HL-60 (cell line): ENCODE data around the gene RNF112.

Source experiments
- DNase-seq, 2 experiments: peaks; one replicate each; pipeline ENCODE4 v3.0.0-alpha.2; 2010 to 2020; ENCODE audit warnings: low read depth in 1 of 2, low spot score in 1 of 2
- H3K27ac ChIP-seq: fragments of 250-450 bp; sonication (Bioruptor Pico); replicated peaks from 2 replicates; pipeline ENCODE4 v1.5.1; 2020; ENCODE audit warnings: mild to moderate bottlenecking, moderate library complexity
- H3K27me3 ChIP-seq: fragments of 250-450 bp; sonication (Bioruptor Pico); 2 replicates; pipeline ENCODE4 v1.5.1; 2021; ENCODE audit warnings: mild to moderate bottlenecking, moderate library complexity; ENCODE audit not compliant: insufficient read depth, poor library complexity, severe bottlenecking
- H3K4me3 ChIP-seq: replicated peaks from 2 replicates; pipeline ENCODE4 v1.5.1; 2011; ENCODE audit warnings: mild to moderate bottlenecking, control low read depth, low read length; ENCODE audit not compliant: insufficient read depth
- GABPA ChIP-seq: IDR thresholded peaks from 2 replicates; pipeline ENCODE4 v1.6.1; 2012; ENCODE audit warnings: low read depth
- POLR2AphosphoS5 ChIP-seq: IDR thresholded peaks from 2 replicates; pipeline ENCODE4 v1.6.1; 2012; ENCODE audit warnings: low read depth
- REST ChIP-seq: IDR thresholded peaks from 2 replicates; pipeline ENCODE4 v1.6.1; 2012; ENCODE audit warnings: low read depth; ENCODE audit not compliant: insufficient replicate concordance
- SPI1 ChIP-seq: IDR thresholded peaks from 2 replicates; pipeline ENCODE4 v1.6.1; 2012; ENCODE audit warnings: low read depth, mild to moderate bottlenecking, borderline replicate concordance
- TF ChIP-seq, protein P1 (sequence below): IDR thresholded peaks from one replicate; pipeline ENCODE4 v1.5.1; 2011; ENCODE audit warnings: low read length, control low read depth, inconsistent platforms; ENCODE audit not compliant: insufficient read depth

Gene RNF112

GRCh38 chr17:19366637-19366972 is 44.4 kb upstream of the RNF112 start:
- Histone ChIP-seq H3K27ac (no peak overlapping the region), H3K27me3 (no peaks in the 10 kb centered on the region), H3K4me3 (no peak overlapping the region)
- DNase-seq, result no peak
- no peak for TF ChIP-seq SPI1
- TF ChIP-seq POLR2AphosphoS5, result no peak
- TF ChIP-seq GABPA, result no peak
- TF ChIP-seq, protein P1, sequence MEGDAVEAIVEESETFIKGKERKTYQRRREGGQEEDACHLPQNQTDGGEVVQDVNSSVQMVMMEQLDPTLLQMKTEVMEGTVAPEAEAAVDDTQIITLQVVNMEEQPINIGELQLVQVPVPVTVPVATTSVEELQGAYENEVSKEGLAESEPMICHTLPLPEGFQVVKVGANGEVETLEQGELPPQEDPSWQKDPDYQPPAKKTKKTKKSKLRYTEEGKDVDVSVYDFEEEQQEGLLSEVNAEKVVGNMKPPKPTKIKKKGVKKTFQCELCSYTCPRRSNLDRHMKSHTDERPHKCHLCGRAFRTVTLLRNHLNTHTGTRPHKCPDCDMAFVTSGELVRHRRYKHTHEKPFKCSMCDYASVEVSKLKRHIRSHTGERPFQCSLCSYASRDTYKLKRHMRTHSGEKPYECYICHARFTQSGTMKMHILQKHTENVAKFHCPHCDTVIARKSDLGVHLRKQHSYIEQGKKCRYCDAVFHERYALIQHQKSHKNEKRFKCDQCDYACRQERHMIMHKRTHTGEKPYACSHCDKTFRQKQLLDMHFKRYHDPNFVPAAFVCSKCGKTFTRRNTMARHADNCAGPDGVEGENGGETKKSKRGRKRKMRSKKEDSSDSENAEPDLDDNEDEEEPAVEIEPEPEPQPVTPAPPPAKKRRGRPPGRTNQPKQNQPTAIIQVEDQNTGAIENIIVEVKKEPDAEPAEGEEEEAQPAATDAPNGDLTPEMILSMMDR, result no peak
- TF ChIP-seq REST, result no peak

GRCh38 chr17:19368229-19368628 is 42.8 kb upstream of the RNF112 start:
- no peak overlapping the region for H3K4me3 ChIP-seq
- H3K27ac ChIP-seq, result no peak overlapping the region
- DNase-seq, result no peak
- no peak for TF ChIP-seq GABPA
- TF ChIP-seq SPI1, result no peak
- no peak for TF ChIP-seq POLR2AphosphoS5
- no peak for TF ChIP-seq REST
- TF ChIP-seq, protein P1, result no peak
- no peaks in the 10 kb centered on the region for H3K27me3 ChIP-seq

DNA sequence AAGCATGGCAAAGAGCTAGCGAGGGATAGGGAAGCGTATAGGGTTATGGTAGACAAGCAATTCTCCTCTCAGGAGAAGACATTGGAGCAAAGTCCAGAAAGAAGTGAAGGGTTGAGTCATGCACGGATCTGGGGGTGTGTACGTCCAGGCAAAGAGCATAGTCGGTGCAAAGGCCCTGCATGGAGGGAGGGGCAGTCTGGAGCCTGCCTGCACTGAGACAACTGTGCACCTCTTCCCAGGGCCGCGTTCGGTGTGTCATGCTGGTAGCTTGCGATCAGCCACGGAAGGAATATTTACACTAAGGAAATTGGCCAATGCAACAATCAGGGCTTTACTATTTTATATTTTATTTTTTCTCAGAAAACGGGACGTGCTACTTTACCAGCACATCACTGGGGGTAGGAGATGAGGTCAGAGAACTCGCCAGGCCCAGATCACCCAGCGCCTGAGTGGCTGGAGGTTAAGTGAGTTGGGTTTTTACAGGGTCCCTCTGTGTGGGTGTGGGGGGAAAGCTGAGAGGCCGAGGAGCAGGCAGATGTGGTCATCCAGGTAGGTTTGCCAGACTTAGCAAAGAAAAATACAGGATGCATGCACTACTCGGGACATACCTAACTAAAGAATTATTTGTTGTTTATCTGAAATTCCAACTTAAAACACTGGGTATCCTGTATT is 41.8 kb upstream of the RNF112 start:
- no peak for DNase-seq
- H3K27me3 ChIP-seq, result no peaks in the 10 kb centered on the region
- H3K27ac ChIP-seq, result no peak overlapping the region
- TF ChIP-seq GABPA (no peak), POLR2AphosphoS5 (no peak)
- TF ChIP-seq, protein P1, result no peak
- H3K4me3 ChIP-seq, result no peak overlapping the region
